ENCODE measurements around the gene TCP11. TPM values are rescaled to one million over a fixed set of nuclear protein-coding genes. Genes with fewer than 3 reads are reported as not detected.

TCP11 gene
- total and polyA plus RNA-seq, 4 donors = 0.16 to 1.7 (median 0.56) TPM

- Histone ChIP-seq H3K27ac (ENCODE audit: low read depth in 1 of 2, low read length in 1 of 2) (no peak overlapping the region), H3K4me1 (ENCODE audit: control insufficient read depth in 5 of 5, insufficient read depth in 5 of 5, low read length in 5 of 5) (peaks cover 0 to 11% (median 7%) of the 10 kb centered on the region in 5 donors)
- TF ChIP-seq CTCF (IDR thresholded peaks at IDR 0.05; ENCODE audit: control extremely low read depth, extremely low read depth) = no peak
Measured at GRCh38 chr6:35090734-35091133, 50.4 kb downstream of the TCP11 start.

GRCh38 chr6:35089935-35090505 is 51.1 kb downstream of the TCP11 start:
- 73 to 83% methylated on average over 15 of the region's 15 CpGs for WGBS, 2 donors
- Histone ChIP-seq H3K27ac (ENCODE audit: low read depth in 1 of 2, low read length in 1 of 2) (peak overlapping the region in 1 of 2 donors; percentile 1), H3K9me3 (ENCODE audit: control insufficient read depth in 4 of 4, insufficient read depth in 3 of 4, low read length in 3 of 4) (no peaks in the 10 kb centered on the region), H3K4me3 (no peak overlapping the region), H3K4me1 (ENCODE audit: control insufficient read depth in 5 of 5, insufficient read depth in 5 of 5, low read length in 5 of 5) (peaks cover 0 to 11% (median 7%) of the 10 kb centered on the region in 5 donors), H3K27me3 (ENCODE audit: control insufficient read depth in 3 of 3, insufficient read depth in 3 of 3, low read length in 2 of 3) (no peaks in the 10 kb centered on the region), H3K9ac (ENCODE audit: insufficient read depth in 1 of 2, low read length in 2 of 2) (no peak overlapping the region), H3K36me3 (ENCODE audit: control insufficient read depth in 4 of 4, insufficient read depth in 4 of 4, low read length in 4 of 4) (peaks cover 0 to 55% (median 24%) of the 10 kb centered on the region in 4 donors)
- peak in 2 of 3 donors; percentile 30 to 37 for DNase-seq
- ATAC-seq (ENCODE audit: insufficient read depth, low FRiP score) = peak; percentile 17
- no peak for TF ChIP-seq CTCF (IDR thresholded peaks at IDR 0.05; ENCODE audit: control extremely low read depth, extremely low read depth)

More at GRCh38 chr6:35090734-35091133, 50.4 kb downstream of the TCP11 start:
- Histone ChIP-seq H3K9me3 (ENCODE audit: control insufficient read depth in 4 of 4, insufficient read depth in 3 of 4, low read length in 3 of 4) (no peaks in the 10 kb centered on the region), H3K36me3 (ENCODE audit: control insufficient read depth in 4 of 4, insufficient read depth in 4 of 4, low read length in 4 of 4) (peaks cover 0 to 47% (median 22%) of the 10 kb centered on the region in 4 donors), H3K27me3 (ENCODE audit: control insufficient read depth in 3 of 3, insufficient read depth in 3 of 3, low read length in 2 of 3) (no peaks in the 10 kb centered on the region), H3K9ac (ENCODE audit: insufficient read depth in 1 of 2, low read length in 2 of 2) (no peak overlapping the region), H3K4me3 (no peak overlapping the region)
- DNase-seq (no peak), ATAC-seq (ENCODE audit: insufficient read depth, low FRiP score) (no peak)
- 94 to 96% methylated on average over 10 of the region's 10 CpGs for WGBS, 2 donors

- no peak overlapping the region for H3K27ac ChIP-seq (ENCODE audit: low read depth in 1 of 2, low read length in 1 of 2)
Measured at GRCh38 chr6:35089216-35089934, 51.8 kb downstream of the TCP11 start.

More at GRCh38 chr6:35089216-35089934, 51.8 kb downstream of the TCP11 start:
- H3K4me3 ChIP-seq = no peak overlapping the region
- no peaks in the 10 kb centered on the region for H3K27me3 ChIP-seq (ENCODE audit: control insufficient read depth in 3 of 3, insufficient read depth in 3 of 3, low read length in 2 of 3)
- no peak for TF ChIP-seq CTCF (IDR thresholded peaks at IDR 0.05; ENCODE audit: control extremely low read depth, extremely low read depth)
- no peak overlapping the region for H3K9ac ChIP-seq (ENCODE audit: insufficient read depth in 1 of 2, low read length in 2 of 2)
- 94 to 95% methylated on average over 19 of the region's 19 CpGs for WGBS, 2 donors
- ATAC-seq (ENCODE audit: insufficient read depth, low FRiP score) (no peak), DNase-seq (no peak)
- peaks cover 0 to 11% (median 7%) of the 10 kb centered on the region in 5 donors for H3K4me1 ChIP-seq (ENCODE audit: control insufficient read depth in 5 of 5, insufficient read depth in 5 of 5, low read length in 5 of 5)
- peaks cover 0 to 61% (median 24%) of the 10 kb centered on the region in 4 donors for H3K36me3 ChIP-seq (ENCODE audit: control insufficient read depth in 4 of 4, insufficient read depth in 4 of 4, low read length in 4 of 4)
- H3K9me3 ChIP-seq (ENCODE audit: control insufficient read depth in 4 of 4, insufficient read depth in 3 of 4, low read length in 3 of 4) = no peaks in the 10 kb centered on the region
